ENCODE results near the gene UBASH3B. TPM values are rescaled to one million over a fixed set of nuclear protein-coding genes. Genes with fewer than 3 reads are reported as not detected.
A peak's percentile ranks its signal among the peaks of the same experiment; 100 is the strongest.

The UBASH3B gene
- total and polyA plus RNA-seq, 2 experiments from 2014 or later = 5.1 to 11.1 TPM

GRCh38 chr11:122795307-122795706 is 139.8 kb downstream of the UBASH3B start:
- no peak for DNase-seq (ENCODE audit: low spot score)
- H3K4me1 ChIP-seq (ENCODE audit: insufficient read depth) = no peaks in the 10 kb centered on the region
- H3K4me3 ChIP-seq = no peak overlapping the region
- TF ChIP-seq EZH2 (IDR thresholded peaks at IDR 0.05; ENCODE audit: borderline replicate concordance) (no peak), EZH2phosphoT487 (IDR thresholded peaks at IDR 0.05; ENCODE audit: low read depth, severe bottlenecking, unreplicated experiment) (no peak), CTCF (IDR thresholded peaks at IDR 0.05; ENCODE audit: poor library complexity) (no peak)
- no peak overlapping the region for H3K27ac ChIP-seq
- H3K9me2 ChIP-seq (replicated peaks; ENCODE audit: insufficient read depth) = no peaks in the 10 kb centered on the region
- H3K27me3 ChIP-seq = no peaks in the 10 kb centered on the region
- no peaks in the 10 kb centered on the region for H3K79me2 ChIP-seq
- 94% methylated on average over 5 of the region's 5 CpGs for WGBS (ENCODE audit: low lambda C conversion rate, missing lambda C conversion rate)
- H3K9me3 ChIP-seq (ENCODE audit: low read depth) = no peaks in the 10 kb centered on the region
- H3K4me2 ChIP-seq = no peak overlapping the region
- H4K20me1 ChIP-seq (ENCODE audit: insufficient read depth, poor library complexity, severe bottlenecking) = no peaks in the 10 kb centered on the region
- no peak overlapping the region for H2AFZ ChIP-seq
- H3K36me3 ChIP-seq (replicated peaks; ENCODE audit: insufficient read depth, low read depth) = no peaks in the 10 kb centered on the region

GRCh38 chr11:122796128-122796717 is 140.7 kb downstream of the UBASH3B start:
- WGBS (ENCODE audit: low lambda C conversion rate, missing lambda C conversion rate) = 79% methylated on average over 11 of the region's 11 CpGs
- DNase-seq (ENCODE audit: low spot score) = peak; percentile 34
- H3K4me1 ChIP-seq (ENCODE audit: insufficient read depth) = no peaks in the 10 kb centered on the region
- H2AFZ ChIP-seq = no peak overlapping the region
- no peak overlapping the region for H3K27ac ChIP-seq
- no peaks in the 10 kb centered on the region for H4K20me1 ChIP-seq (ENCODE audit: insufficient read depth, poor library complexity, severe bottlenecking)
- no peak for TF ChIP-seq EZH2phosphoT487 (IDR thresholded peaks at IDR 0.05; ENCODE audit: low read depth, severe bottlenecking, unreplicated experiment)
- TF ChIP-seq CTCF (IDR thresholded peaks at IDR 0.05; ENCODE audit: poor library complexity) = peak; percentile 43
- no peak for TF ChIP-seq EZH2 (IDR thresholded peaks at IDR 0.05; ENCODE audit: borderline replicate concordance)
- no peak overlapping the region for H3K4me3 ChIP-seq
- H3K4me2 ChIP-seq = no peak overlapping the region
- H3K9me2 ChIP-seq (replicated peaks; ENCODE audit: insufficient read depth) = no peaks in the 10 kb centered on the region
- H3K79me2 ChIP-seq = no peaks in the 10 kb centered on the region
- H3K9me3 ChIP-seq (ENCODE audit: low read depth) = no peaks in the 10 kb centered on the region
- no peaks in the 10 kb centered on the region for H3K27me3 ChIP-seq
- no peaks in the 10 kb centered on the region for H3K36me3 ChIP-seq (replicated peaks; ENCODE audit: insufficient read depth, low read depth)

- H3K4me2 ChIP-seq = no peak overlapping the region
- no peaks in the 10 kb centered on the region for H3K36me3 ChIP-seq (replicated peaks; ENCODE audit: insufficient read depth, low read depth)
- H3K4me1 ChIP-seq (ENCODE audit: insufficient read depth) = no peaks in the 10 kb centered on the region
- no peak overlapping the region for H2AFZ ChIP-seq
- no peak overlapping the region for H3K27ac ChIP-seq
- H3K9me2 ChIP-seq (replicated peaks; ENCODE audit: insufficient read depth) = no peaks in the 10 kb centered on the region
- TF ChIP-seq EZH2phosphoT487 (IDR thresholded peaks at IDR 0.05; ENCODE audit: low read depth, severe bottlenecking, unreplicated experiment) = no peak
- TF ChIP-seq CTCF (IDR thresholded peaks at IDR 0.05; ENCODE audit: poor library complexity) = no peak
- no peak for TF ChIP-seq EZH2 (IDR thresholded peaks at IDR 0.05; ENCODE audit: borderline replicate concordance)
- H3K9me3 ChIP-seq (ENCODE audit: low read depth) = no peaks in the 10 kb centered on the region
- no peak overlapping the region for H3K4me3 ChIP-seq
- no peaks in the 10 kb centered on the region for H4K20me1 ChIP-seq (ENCODE audit: insufficient read depth, poor library complexity, severe bottlenecking)
- no peak for DNase-seq (ENCODE audit: low spot score)
- H3K27me3 ChIP-seq = no peaks in the 10 kb centered on the region
- no peaks in the 10 kb centered on the region for H3K79me2 ChIP-seq
- WGBS (ENCODE audit: low lambda C conversion rate, missing lambda C conversion rate) = 92% methylated on average over 1 of the region's 1 CpG
These were observed 142.1 kb downstream of the UBASH3B start for GRCh38 chr11:122797651-122798050.
